NT2/D1 (cell line): ENCODE measurements around the gene RND3.

Experiments
- SUZ12 ChIP-seq: IDR thresholded peaks from 2 replicates; pipeline ENCODE4 v1.6.1; 2011; ENCODE audit not compliant: insufficient read length, insufficient read depth; ENCODE audit errors: extremely low read depth
- YY1 ChIP-seq: IDR thresholded peaks from 2 replicates; pipeline ENCODE4 v1.6.1; 2011; ENCODE audit not compliant: insufficient read length, insufficient read depth
- ZNF274 ChIP-seq: IDR thresholded peaks from 2 replicates; pipeline ENCODE4 v1.6.1; 2011; ENCODE audit warnings: mild to moderate bottlenecking, low read depth, low read length

GRCh38 chr2:150426315-150426714 lies 61.2 kb downstream of the RND3 start:
- TF ChIP-seq ZNF274 = no peak
- TF ChIP-seq SUZ12 = no peak
- no peak for TF ChIP-seq YY1
